GM21723 (cell line): ENCODE data around the gene MED27.

Source experiments
- ATAC-seq: cut with Tn5 transposase; IDR thresholded peaks from one replicate; pipeline ENCODE4 v1.9.1; 2021; ENCODE audit warnings: mild to moderate bottlenecking, moderate library complexity; ENCODE audit not compliant: unreplicated experiment

Gene MED27

DNA sequence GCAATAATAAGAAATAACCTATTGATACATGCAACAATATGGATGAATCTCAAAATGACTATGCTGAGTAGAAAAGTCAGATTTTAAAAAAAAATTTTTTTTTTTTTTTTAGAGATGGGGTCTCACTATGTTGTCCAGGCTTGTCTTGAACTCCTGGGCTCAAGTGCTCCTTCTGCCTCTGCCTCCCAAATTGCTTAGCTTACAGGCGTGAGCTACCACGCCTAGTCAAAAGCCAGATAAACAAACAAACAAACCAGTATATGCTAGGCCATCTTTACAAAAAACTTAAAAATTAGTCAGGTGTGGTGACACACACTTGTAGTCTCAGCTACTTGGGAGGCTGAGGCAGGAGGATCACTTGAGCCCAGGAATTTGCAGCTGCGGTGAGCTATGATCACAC is 79.0 kb downstream of the MED27 start:
- ATAC-seq: no peak

- no peak for ATAC-seq
Measured at GRCh38 chr9:131999692-132000551, 79.7 kb downstream of the MED27 start.

DNA sequence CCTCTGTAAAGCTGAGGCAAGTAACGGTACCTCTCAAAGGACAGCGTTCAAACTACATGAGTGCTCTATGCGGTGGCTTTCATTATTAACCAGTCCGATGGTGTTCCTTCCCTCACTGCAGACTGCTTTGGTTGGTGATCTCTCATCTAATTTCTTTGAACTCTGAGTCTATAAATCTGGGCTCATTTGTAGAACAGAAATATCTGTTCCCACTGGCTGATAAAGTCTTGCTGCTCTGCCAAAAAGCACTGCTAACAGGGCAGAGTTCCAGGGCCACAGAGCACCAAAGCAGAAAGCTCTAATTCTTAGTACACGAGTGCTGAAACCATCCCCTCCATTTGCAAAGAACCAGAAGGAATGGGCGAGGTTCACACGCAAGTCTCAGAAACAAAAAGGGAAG is 81.9 kb downstream of the MED27 start:
- no peak for ATAC-seq

- ATAC-seq: no peak
Measured at GRCh38 chr9:131997076-131997475, 82.6 kb downstream of the MED27 start.

- no peak for ATAC-seq
Measured at GRCh38 chr9:131995382-131995781, 84.3 kb downstream of the MED27 start.

GRCh38 chr9:131994364-131995125 is 85.1 kb downstream of the MED27 start:
- no peak for ATAC-seq

GRCh38 chr9:131992906-131993657 is 86.6 kb downstream of the MED27 start:
- no peak for ATAC-seq

GRCh38 chr9:131987232-131987631 is 92.4 kb downstream of the MED27 start:
- no peak for ATAC-seq

GRCh38 chr9:131986576-131986975 is 93.1 kb downstream of the MED27 start:
- ATAC-seq: no peak

DNA sequence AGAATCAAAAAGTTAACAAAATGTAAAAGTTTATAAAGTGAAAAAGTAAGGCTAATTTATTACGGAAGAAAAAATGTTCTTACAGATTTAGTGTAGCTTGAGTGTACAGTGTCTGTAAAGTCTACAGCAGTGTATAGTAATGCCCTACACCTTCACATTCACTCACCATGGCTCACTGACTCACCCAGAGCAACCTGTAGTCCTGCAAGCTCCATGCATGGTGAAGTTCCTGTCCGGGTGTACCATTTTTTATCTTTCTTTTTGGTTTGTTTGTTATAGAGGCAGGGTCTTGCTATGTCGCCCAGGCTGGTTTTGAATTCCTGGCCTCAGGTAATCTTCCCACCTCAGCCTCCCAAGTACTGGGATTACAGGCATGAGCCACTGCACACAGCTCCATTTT is 93.6 kb downstream of the MED27 start:
- no peak for ATAC-seq

GRCh38 chr9:131984564-131984963 is 95.1 kb downstream of the MED27 start:
- ATAC-seq: no peak

DNA sequence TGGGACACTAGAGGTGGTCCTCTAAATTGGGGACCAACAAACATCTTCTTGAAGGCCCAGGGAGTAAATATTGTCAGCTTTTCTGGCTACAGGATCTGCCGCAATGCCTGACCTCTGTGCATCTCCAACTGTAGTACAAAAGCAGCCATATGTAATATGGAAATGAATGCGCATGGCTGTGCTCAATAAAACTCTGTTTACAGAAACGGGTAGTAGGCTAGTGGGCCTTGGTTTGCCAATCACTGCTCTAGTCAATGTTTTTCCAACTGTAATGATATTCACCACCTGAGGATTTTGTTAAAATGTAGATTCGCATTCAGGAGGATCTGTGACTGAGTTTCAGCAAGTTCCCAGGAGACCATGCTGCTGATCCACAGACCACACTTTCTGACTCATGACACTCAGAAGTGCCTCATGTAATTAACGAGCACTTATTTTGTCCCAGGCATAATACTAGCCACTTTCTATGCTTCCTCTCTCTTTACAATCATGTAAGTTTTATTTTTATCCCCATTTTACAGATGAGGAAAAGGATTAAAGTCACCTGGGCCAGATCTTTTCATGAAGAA is 96.9 kb downstream of the MED27 start:
- no peak for ATAC-seq

- no peak for ATAC-seq
Measured at GRCh38 chr9:131982102-131982501, 97.6 kb downstream of the MED27 start.

GRCh38 chr9:131981116-131981776 is 98.4 kb downstream of the MED27 start:
- ATAC-seq: no peak

- ATAC-seq: no peak
Measured at GRCh38 chr9:131980267-131981016, 99.2 kb downstream of the MED27 start.

GRCh38 chr9:131977109-131977838 is 102.4 kb downstream of the MED27 start:
- ATAC-seq: no peak

DNA sequence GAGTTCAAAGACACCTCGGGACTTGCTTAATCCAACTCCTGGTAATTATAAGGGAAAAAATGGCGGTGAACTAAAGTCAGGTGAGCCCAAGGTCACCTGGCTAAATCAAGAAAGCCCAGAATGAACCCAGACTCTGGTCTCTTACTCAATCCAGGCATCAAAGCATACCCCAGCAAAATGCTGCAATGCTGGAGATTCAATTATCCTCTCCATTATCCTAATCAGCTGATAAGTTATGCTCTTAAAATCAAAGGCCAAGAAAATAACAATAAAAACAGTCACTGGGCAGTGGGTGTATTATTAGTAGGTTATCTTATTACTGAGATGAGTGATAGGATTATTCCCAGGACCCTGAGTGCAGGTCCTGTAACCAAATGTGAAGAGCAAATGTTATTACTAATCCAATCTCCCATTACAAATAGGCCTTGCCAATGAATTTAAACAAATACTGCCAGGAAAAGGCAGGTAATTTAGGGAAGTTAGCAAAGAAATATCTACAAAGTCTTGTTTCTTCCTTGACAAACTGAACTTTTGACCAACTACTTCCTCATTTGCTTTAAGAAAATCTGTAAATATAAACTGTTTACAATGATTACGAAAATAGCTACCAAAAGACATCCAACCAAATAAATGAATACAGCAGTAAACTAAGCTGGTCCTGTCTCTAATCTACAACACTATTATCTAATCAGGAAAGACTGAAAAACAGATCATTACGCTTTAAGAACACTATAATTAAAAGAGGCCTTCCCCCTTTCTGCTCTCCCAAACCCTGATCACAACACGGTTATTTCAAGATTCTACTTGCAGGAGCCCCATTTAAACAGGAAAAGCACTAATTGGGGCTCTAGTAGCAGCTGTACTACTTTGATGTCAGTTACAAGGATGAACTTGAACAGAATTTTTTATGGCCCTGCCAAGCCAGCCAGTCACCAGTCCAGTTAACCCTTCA is 103.2 kb downstream of the MED27 start:
- ATAC-seq: no peak

DNA sequence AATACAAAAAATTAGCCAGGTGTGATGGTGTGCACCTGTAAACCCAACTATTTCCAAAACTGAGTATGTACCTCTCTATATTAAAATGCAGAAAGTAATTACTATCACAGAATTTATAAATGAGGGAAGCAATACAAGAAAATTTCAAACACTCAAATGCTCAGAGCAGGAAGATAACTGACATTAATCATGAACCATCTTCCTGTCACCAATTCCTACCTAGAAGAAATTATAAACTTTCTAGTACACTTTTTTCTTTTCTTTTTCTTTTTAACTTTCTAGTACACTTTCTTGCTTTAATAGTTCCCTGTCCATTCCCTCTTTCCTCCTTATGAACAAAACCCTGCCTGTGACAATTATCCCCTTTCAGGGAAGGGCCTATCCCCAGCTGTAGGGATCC is 106.8 kb downstream of the MED27 start:
- ATAC-seq: no peak
